HG02678 (cell line): ENCODE data around the gene APBA2.

Source experiments
- ATAC-seq: cut with Tn5 transposase; IDR thresholded peaks from one replicate; pipeline ENCODE4 v1.9.1; 2021; ENCODE audit warnings: mild to moderate bottlenecking, moderate library complexity; ENCODE audit not compliant: unreplicated experiment

The APBA2 gene

DNA sequence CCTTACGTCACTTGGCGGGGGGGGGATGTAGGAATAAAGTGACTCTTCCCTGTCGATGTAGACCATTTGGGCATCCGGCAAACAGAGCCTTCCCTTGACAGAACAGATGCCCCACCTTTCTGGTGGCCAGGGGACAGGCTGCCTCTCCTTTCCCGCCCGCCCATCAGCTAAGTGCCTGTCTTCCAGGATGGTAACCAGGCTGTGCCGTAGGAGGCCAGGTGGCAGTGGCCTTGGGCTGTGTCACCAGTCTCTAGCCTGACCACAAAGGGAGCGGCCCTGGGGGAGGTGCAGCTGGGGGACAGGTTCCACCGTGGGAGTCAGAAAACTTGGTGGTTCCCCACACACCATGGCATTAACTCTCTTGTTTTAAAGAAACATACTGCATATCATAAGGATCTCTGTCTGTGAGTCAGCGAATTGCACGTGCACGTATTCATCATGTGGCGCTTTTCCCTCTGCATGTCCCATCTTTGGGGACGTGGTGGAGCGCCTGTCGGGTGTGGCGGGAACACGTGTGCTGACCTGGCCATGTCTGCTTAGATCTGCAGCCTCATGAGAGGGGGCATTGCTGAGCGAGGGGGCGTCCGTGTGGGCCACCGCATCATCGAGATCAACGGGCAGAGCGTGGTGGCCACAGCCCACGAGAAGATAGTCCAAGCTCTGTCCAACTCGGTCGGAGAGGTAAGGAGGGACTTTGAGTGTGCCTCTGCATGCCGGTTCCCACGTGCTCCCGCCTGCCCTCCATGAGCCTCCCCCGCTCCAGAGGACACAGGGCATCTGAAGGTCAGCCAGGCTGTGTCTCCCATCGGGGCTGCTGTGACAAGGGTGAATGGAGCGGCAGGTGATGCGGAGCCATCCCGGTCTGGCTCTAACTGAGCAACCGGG is 227.8 kb downstream of the APBA2 start:
- no peak for ATAC-seq

DNA sequence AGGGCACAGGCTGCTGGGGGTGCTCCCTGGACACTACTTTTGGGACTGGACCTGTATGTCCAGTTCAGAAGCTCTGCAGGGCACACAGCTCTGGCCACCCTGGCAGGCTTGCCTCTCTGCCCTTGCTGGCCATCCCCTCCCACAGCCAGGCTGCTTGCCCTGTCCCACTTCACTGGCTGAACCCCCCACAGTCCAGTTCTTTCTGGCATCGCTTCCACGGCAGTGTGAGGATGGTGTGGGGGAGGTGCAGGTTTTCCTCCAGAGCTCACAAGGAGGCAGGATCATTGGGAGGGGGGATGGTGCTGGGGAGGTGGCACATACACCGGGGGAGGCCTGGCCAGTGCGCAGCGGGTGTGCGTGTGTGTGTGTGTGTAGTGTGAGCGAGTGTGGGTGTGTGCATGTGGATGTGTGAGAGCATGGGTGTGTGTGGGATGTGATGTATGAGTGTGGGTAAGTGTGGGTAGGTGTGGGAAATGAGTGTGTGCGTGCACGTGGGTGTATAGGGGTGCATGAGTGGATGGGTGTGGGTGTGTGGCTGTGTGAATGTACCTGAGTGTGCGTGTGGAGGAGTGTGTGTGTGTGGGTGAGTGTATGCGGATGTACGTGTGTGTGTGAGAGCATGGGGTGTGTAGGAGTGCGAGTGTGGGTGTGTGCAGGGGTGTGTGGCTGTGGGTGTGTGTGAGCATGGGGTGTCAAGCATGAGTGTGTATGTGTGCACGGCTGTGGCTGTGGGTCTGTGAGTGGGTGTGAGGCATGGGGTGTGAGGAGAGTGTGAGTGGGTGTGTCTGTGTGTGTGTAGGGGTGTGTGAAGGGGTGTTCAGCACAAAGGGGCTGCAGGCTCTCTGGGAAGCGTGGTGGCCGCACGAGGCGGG is 228.7 kb downstream of the APBA2 start:
- ATAC-seq = no peak

DNA sequence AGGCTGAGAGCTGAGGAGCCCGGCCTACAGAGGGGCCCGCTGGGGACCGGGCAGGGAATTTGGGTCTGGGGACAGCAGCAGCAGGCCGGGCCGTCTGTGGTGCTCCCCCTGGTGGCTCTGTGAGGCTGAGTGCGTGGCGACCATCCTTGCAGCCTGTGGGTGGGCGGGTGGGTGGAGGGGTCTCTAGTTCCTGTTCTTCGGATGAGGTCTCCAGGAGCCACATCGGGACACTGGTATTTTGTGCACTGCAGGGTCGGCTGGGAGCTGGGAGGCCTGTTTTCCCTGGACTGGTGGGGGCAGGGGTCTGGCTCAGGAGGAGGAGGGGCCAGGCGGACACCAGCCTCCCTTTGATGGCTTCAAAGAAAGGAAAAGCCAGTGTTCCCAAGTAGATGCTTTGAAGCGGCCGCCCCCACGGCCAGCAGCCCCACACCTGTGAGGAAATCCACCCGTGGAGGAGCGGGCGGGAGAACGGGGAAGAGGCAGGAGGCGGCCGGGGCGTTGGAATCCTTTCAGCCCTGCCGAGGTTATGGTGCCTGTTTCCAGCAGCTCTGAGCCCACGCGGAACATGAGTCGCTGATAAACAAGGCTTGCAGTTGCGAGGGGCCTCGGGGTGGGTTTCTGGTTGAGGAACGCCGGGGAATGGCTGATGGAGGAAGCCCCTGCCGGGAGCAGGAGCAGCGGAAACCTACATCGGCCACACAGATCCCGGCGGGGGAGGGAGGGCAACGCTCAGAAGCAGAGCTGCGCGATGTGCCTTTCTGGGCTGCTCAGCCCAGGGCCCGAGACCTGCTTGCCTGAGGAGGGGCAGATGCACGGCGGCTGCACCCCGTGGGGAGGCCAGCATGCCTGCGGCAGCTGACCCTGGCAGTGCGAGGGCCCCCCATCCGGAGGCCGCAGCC is 229.6 kb downstream of the APBA2 start:
- ATAC-seq = no peak

DNA sequence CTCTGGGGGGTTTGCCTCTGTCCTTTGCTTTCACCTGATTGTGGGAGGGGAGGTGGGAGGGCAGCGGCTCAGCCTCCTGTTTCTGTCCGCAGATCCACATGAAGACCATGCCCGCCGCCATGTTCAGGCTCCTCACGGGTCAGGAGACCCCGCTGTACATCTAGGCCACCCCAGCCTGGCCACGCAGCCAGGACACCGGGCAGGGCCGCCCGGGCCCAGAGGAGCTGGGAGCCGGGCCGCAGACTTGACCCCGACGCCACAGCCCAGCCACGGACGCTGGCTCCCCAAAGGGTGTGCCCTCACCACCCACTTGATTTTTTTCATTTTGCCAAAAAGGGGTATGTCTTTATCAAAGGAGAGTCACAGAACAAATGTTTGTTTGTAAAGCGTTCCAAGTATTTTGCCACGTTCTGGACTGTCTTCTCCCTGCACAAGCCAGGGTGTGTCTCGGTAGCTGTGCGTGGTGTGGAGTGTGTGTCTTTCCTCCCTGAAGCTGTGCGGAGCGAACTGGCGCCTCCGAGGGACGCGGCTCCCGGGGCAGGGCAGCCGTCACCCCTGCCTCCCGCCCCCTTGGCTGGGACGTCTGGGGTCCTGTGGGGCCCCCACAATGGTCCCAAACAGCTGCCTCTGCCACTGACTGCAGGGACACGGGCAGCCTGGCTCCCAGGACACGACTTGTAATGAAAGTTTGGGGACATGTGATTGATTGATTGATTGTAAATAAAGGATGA is 231.4 kb downstream of the APBA2 start:
- ATAC-seq = no peak

DNA sequence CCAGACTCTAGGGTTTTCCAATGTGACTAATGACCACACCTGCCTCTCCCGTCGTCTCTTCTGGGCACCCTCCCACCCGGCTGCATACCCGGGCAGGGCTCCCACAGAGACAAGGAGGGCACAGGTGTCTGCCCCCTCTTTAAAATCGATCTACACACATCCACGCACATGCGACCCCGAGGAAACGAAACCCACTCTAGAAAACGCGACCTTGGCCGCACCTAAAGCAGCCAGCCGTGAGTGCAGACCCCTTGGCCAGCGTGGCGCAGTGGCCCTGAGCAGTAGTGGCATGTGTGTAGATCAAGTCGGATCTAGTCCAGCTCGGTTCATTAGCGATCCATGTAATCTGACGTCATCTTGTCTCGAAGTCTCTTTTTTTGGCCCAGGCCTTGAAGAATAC is 232.0 kb downstream of the APBA2 start:
- no peak for ATAC-seq

DNA sequence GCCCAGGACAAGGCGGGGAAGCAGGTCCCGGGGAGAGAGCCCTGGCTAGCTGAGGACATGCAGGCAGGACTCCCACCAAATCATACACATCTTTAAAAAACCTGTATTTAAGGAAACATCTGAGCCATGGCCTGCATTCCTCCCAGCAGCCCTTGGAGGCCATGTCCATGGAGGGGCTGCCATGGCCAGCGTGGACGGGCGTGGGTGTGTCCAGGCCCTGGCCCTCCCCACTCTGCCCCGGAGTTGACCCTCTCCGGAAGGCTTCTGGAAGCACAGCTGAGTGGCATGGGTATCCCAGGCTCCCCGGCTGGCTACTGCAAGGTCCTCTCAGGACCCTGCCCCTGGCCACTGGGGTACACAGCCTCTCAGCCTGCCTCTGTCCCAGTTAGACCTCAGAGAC is 234.1 kb downstream of the APBA2 start:
- no peak for ATAC-seq

DNA sequence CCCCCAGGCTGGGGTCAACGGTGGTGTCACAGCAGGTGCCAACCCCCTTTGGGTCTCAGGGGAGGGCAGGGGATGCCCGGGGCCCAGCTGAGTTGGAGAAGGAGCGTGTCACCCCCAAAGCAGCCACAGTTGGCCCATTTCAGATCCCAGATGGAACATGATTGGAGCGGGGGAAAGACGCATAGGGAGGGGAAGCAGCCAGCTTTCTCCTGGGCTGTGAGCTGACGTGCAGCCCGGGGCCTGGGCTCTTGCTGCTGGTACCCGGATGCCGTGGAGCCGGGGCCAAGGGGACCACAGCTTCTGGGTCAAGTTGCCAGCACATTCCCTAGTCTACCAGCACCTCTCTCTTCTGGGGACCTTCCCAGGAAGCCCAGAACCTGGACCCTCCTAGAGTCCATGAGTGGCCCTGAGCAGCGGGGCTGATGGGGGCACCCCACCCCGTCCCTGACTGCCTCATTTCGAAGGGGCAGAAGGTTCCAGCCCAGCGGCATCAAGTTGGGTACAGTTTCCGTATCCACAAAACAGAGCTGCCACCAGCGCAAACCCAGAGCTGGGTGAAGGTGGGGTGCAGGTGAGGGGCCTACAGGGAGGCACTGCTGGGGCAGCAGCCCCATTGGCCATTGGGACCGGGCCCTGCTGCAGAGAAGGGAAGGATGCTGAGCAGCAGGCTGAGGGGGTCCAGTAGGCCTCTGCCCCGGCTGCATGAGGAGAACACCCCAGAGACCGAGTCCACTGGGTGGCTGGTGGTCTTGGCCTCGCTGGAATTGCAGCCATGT is 235.0 kb downstream of the APBA2 start:
- no peak for ATAC-seq

DNA sequence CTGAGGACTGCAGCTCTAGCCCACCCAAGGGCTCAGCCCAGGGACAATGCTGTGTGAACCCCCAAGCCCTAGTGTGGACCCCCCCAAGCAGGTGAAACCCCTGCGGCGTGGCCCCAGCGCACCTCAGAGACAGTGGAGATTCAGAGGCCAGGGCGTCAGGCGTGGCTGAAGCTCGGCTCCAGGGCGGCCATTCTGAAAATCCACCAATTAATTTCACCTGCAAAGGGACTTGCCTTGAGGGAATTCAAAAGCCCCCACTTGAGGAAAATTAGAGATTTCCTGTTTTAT is 235.5 kb downstream of the APBA2 start:
- no peak for ATAC-seq

DNA sequence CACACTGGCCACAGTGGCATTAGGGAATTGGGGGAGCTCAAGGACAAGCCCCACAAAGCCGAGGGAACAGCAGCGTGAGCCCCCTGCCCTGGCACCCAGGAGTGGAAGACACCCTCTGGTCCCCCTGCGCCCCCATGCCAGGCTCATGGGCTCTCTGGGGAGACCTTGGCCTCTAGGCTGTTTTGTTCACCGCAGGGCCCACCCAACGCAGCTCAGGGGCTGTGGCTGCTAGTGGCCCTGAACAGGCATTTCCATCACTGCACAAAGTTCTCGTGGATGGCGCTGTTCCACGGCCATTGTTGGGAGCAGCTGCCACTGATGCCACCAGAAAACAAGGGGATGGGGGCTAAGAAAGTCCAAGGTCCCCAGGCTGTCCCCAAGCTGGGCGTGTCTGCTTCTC is 236.1 kb downstream of the APBA2 start:
- no peak for ATAC-seq

DNA sequence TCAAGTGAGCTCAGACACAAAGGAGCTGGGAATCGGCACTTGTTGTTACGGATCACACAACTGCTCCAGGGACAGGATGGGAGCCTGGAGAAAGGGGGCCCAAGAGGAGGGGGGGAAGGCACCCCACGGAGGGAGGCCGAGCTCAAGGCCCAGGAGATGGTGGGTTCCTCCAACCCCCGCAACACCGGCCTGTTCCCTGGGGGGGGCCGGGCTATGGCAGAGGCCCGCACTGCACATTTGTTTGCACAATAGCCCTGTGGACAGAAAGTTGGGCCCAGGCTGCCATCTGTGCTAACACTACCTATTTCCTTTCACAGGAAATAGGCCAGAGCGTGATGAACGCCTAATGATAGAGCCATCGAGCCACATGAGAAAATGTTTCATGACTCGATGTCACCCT is 236.7 kb downstream of the APBA2 start:
- ATAC-seq = no peak

DNA sequence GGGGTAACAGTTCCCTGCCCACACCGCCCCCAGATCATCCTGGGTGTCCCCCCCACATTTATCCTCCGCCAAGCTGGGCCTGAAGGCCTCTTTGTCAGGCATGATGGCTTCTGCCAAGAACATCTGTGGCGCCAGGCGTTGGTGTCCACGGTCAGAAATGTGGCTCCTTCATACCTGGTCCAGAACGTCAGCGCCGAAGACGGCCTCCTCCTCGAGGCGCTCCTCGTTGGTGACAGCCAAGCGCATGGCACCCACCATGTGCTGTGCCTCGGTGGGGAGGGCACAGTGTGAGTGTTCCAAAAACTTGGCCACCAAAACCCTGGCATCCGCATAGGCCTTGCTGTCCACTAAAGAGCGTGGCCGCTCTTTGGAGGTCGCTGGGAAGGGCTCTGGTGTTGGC is 237.4 kb downstream of the APBA2 start:
- no peak for ATAC-seq

DNA sequence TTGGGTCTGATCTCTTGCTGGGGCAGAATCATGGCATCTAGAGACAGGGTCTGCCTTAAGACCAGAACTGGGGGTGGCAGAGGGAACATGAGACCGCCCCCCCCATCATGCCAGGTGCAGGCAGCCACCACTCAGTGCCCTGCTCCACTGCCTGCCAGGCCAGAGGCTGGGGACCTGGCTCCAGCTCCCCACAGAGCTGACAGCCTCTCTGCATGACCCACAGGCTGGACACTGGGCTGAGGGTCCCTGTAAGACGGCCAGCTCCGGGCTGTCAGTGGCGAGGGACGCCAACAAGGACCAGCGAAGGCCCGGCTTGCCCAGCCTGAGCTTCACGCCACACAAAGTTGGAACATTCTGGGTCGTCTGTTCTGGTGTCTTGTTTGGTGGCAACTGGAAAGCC is 238.2 kb downstream of the APBA2 start:
- no peak for ATAC-seq

DNA sequence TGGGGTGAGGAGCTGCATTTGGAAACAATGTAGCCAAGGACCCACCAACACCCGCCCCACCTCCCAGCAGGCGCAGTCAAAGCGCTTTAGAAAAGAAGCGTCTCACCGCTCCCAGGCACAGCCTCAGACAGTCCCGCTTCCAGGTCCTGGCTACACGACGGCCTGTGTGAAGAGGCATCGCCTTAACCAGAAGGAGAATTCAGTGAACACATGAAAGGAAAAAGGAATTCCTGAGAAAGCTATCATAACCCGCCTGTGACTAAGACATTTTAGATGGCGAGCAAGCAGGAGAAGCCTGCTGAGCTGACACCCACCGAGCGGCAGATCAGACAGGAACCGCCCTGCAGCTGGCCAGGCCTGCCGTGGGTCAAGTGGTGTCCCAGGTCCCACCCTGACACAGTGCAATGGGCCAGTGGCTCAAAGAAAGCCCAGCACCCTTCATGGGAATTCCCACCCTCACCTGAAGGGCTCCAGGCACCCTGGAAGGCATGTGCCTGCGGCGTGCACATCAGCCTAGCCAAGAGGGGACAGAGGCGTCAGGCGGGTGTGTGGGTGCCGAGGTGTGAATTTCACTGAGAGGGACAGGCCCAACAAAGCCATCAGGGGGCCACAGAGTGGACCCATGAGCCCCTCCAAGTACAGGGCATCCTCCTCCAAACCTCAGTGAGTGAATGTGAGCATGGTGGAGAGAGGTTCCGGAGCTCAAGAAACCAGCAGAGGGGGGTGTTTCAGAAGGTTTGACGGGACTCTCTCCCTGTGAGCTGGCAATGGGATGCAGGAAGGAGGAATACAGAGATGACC is 239.0 kb downstream of the APBA2 start:
- ATAC-seq = no peak

DNA sequence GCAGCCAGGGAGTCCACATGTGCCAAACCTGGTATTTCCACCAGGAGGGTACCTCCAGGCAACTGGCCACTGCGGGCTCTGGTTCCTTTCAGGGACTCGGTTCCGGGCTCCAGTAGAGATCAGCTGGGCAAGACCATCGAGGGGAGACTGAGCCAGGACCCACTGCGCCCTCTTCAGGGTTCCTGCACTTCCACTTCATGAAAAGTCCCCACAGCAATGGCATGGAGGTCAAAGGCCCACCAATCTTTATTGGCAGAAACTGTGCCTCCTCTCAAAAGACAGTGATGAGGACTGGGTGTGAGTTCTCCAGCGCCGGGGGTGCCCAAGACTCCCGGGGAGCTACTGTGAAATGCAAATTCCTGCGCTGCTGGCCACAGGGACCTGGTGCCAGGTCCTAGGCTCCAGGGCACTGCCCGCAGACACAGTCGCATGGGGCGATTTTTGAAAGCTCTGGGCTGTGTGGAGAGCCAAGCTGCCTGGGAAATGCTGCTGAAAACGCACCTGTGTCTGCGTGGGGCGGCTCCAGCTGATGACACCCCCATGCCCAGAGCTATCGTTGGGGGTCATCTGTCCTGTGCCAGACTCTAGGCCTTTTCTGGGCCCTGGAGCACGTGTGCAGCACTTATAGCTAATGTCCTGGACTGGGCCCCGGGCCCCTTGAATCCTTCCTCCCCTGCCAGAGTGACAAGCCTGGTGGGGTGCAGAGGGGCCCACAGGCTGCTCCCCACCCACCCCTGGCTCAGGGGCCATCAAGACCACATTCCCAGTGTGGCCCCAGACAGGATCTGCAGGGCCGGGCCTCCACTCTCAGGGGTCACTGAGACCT is 239.8 kb downstream of the APBA2 start:
- ATAC-seq = no peak

DNA sequence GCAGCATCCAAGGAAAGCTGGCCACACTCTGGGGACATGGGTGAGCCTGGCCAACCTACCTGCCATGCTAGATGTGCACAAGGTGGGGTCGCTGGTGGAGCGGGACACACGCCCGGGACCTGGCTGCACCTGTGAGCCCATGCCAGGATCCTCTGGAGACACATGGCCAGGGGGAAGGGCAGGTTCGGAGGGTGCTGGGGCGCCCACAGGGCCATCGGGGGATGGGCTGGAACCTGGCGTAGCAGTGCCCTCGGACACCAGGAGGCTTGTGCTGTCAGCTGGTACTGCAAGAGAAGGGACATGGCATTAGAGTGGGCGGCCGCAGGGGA is 240.4 kb downstream of the APBA2 start:
- ATAC-seq = no peak

DNA sequence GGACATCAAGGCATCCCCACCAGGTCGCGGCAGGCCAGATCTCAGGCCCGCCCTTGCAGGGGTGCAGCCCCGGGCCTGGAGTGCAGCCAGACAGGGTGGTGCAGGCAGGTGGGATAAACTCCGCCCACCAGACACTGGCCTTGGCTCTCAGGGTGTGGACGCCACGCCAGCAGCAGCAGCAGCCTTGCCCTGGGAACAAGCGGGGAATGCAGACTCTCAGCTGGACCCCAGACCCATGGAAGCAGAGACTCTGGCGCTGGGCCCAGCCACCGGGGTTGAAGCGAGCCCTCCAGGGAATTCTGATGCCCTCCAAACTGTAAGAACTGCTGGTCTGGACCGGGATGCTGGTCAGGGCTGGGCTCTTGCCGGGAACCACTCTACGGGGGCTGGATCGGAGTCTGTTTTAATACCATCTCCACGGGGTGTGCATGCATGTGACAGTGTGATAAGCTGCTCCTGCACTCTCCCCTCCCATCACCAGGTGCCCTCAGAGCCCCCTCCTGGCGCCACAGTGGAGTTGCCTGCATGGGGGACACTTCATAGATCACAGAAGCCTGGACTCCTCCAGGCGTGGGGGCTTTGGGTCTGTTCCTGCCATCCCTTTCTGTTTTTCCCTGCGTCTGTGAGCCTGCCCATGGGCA is 241.2 kb downstream of the APBA2 start:
- no peak for ATAC-seq

DNA sequence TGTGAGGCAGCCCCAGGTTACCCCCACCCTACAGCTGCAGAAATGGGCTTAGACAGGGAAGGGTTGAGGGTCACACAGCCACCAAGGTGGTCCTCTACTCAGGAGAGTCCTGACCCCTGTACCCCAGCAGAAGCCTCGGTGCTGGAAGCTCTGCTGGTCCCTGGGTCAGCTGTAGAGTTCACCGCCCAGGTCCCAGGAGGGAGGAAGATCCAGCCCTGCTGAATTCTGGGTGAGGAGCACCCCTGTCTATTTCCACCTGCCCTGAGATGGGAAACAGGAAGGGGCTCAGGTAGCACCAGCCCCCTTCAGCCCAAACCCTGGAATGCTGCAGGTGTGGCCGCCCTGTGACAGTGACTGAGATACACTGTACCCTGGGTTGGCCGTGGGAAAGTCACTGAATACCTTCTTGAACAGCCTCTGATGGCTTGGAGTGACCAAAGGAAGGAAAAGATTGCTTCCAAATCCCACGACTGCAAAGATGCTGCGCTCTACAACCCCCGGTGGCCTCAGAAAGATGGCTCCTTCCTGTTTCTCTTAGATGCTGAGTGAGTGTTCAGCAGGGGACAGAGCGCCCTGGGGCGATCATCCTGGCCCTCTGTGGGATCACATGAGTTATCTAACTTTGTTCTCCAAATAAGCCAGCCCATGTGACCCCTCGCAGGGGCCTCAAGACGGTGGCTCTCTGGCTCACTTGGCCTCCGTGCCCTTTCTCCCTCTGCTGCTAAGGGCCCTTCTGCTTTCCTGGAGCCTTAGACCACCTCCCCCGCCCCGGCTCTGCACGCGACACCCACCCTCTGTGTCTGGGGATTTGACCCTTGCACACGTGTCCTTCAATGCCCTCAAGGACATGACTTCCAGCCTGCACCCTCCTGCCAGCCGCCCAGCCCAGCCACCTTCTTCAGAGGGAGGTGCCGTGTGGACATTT is 242.0 kb downstream of the APBA2 start:
- ATAC-seq = no peak
